Osteoblast (primary cell): Measurements from ENCODE around the gene ENOX2. TPM values are rescaled to one million over a fixed set of nuclear protein-coding genes. Genes with fewer than 3 reads are reported as not detected.

Source experiments
- DNase-seq: peaks from one replicate; pipeline ENCODE4 v3.0.0; 2011; ENCODE audit warnings: low spot score, mixed read lengths; ENCODE audit not compliant: insufficient read length; ENCODE audit errors: missing footprints
- H2AFZ ChIP-seq: 2 replicates; pipeline ENCODE4 v1.6.0; 2011; ENCODE audit warnings: mild to moderate bottlenecking, low read length
- H3K27ac ChIP-seq: 2 replicates; pipeline ENCODE4 v1.5.1; 2011; ENCODE audit warnings: mild to moderate bottlenecking, low read depth, low read length, moderate library complexity
- H3K27me3 ChIP-seq: 2 replicates; pipeline ENCODE4 v1.6.0; 2012; ENCODE audit warnings: mild to moderate bottlenecking, control low read depth, inconsistent platforms, low read length, moderate library complexity; ENCODE audit not compliant: insufficient read depth
- H3K36me3 ChIP-seq: 2 replicates; pipeline ENCODE4 v1.5.1; 2011; ENCODE audit warnings: mild to moderate bottlenecking, low read length, control low read depth, moderate library complexity; ENCODE audit not compliant: insufficient read depth
- H3K4me1 ChIP-seq: 2 replicates; pipeline ENCODE4 v1.5.1; 2011; ENCODE audit warnings: mild to moderate bottlenecking, low read length, control low read depth, moderate library complexity; ENCODE audit not compliant: insufficient read depth
- H3K4me2 ChIP-seq: 2 replicates; pipeline ENCODE4 v1.6.0; 2011; ENCODE audit warnings: mild to moderate bottlenecking, low read length; ENCODE audit not compliant: insufficient read depth
- H3K4me3 ChIP-seq: fragments of 200-600 bp; sonication (generic); 3 replicates; pipeline ENCODE4 v1.5.1; 2012; ENCODE audit warnings: mild to moderate bottlenecking, low read length, inconsistent platforms; ENCODE audit not compliant: insufficient read depth
- H3K79me2 ChIP-seq: 2 replicates; pipeline ENCODE4 v1.6.0; 2012; ENCODE audit warnings: mild to moderate bottlenecking, low read length, control low read depth, inconsistent platforms; ENCODE audit not compliant: insufficient read depth
- H3K9me3 ChIP-seq: 2 replicates; pipeline ENCODE4 v1.5.1; 2011; ENCODE audit warnings: low read depth, low read length, control low read depth
- H4K20me1 ChIP-seq: 2 replicates; pipeline ENCODE4 v1.6.0; 2012; ENCODE audit warnings: mild to moderate bottlenecking, low read length, control low read depth; ENCODE audit not compliant: insufficient read depth
- CTCF ChIP-seq: IDR thresholded peaks from 2 replicates; pipeline ENCODE4 v1.5.1; 2011; ENCODE audit warnings: mild to moderate bottlenecking, low read depth, low read length, moderate library complexity; ENCODE audit errors: extremely low read depth
- total RNA-seq: library from RNA; depleted of rRNA; stranded (reverse); fragments of >200 nt; gene quantifications from 2 replicates; pipeline ENCODE4 v1.2.3, GENCODE V29; 2012

The ENOX2 gene
- total RNA-seq, 1 donor, result 8.0 TPM

DNA sequence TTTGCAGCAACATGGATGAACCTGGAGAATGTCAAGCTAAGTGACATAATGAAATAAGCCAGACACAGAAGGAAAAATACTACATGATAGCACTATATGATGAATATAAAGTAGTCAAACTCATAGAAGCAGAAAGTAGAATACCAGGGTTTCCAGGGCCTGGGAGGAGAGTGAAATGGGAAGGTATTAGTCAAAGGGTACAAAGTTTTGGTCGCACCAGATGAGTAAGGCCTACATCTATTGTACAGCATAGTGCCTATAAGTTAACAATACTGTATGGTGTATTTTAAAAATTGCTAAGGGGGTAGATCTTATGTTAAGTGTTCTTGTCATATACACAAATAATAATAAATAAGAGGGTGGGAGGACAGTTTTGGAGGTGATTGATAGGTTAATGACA is 41.5 kb downstream of the ENOX2 start:
- no peaks in the 10 kb centered on the region for H3K79me2 ChIP-seq
- H3K27ac ChIP-seq, result no peak overlapping the region
- TF ChIP-seq CTCF, result no peak
- no peaks in the 10 kb centered on the region for H3K4me1 ChIP-seq
- no peaks in the 10 kb centered on the region for H3K27me3 ChIP-seq
- no peaks in the 10 kb centered on the region for H3K36me3 ChIP-seq
- no peak overlapping the region for H2AFZ ChIP-seq
- no peak for DNase-seq
- H3K9me3 ChIP-seq, result no peaks in the 10 kb centered on the region
- H4K20me1 ChIP-seq, result no peaks in the 10 kb centered on the region
- H3K4me2 ChIP-seq, result no peak overlapping the region
- no peak overlapping the region for H3K4me3 ChIP-seq

- Histone ChIP-seq H3K4me2 (no peak overlapping the region), H3K79me2 (no peaks in the 10 kb centered on the region), H3K27ac (no peak overlapping the region), H3K4me3 (no peak overlapping the region), H3K9me3 (no peaks in the 10 kb centered on the region), H3K27me3 (no peaks in the 10 kb centered on the region), H4K20me1 (no peaks in the 10 kb centered on the region), H2AFZ (no peak overlapping the region), H3K4me1 (no peaks in the 10 kb centered on the region), H3K36me3 (no peaks in the 10 kb centered on the region)
- no peak for TF ChIP-seq CTCF
- DNase-seq, result no peak
Measured at GRCh38 chrX:130857207-130857606, 45.8 kb downstream of the ENOX2 start.

GRCh38 chrX:130851569-130851968 is 51.4 kb downstream of the ENOX2 start:
- H3K27ac ChIP-seq, result no peak overlapping the region
- no peaks in the 10 kb centered on the region for H3K4me1 ChIP-seq
- no peaks in the 10 kb centered on the region for H3K27me3 ChIP-seq
- no peaks in the 10 kb centered on the region for H3K79me2 ChIP-seq
- H3K9me3 ChIP-seq, result no peaks in the 10 kb centered on the region
- no peak for TF ChIP-seq CTCF
- H3K36me3 ChIP-seq, result no peaks in the 10 kb centered on the region
- no peak for DNase-seq
- no peak overlapping the region for H3K4me3 ChIP-seq
- no peak overlapping the region for H3K4me2 ChIP-seq
- H2AFZ ChIP-seq, result no peak overlapping the region
- H4K20me1 ChIP-seq, result no peaks in the 10 kb centered on the region

GRCh38 chrX:130848763-130849162 is 54.2 kb downstream of the ENOX2 start:
- Histone ChIP-seq H3K79me2 (no peaks in the 10 kb centered on the region), H3K27me3 (no peaks in the 10 kb centered on the region), H3K4me2 (no peak overlapping the region), H4K20me1 (no peaks in the 10 kb centered on the region), H3K4me3 (no peak overlapping the region), H3K9me3 (no peaks in the 10 kb centered on the region), H3K27ac (no peak overlapping the region), H3K36me3 (no peaks in the 10 kb centered on the region), H3K4me1 (no peaks in the 10 kb centered on the region), H2AFZ (no peak overlapping the region)
- TF ChIP-seq CTCF, result no peak
- no peak for DNase-seq
